Measurements from ENCODE around the gene GPR137B. TPM values are rescaled to one million over a fixed set of nuclear protein-coding genes. Genes with fewer than 3 reads are reported as not detected.
"Not testable (repeated sequence)": the region's sequence is repeated elsewhere in the genome, so short reads cannot be mapped to it uniquely, and the experiment has no call there.

Gene GPR137B
- total RNA-seq, 1 donor from 2014 or later, result 3.8 TPM

GRCh38 chr1:236144446-236145150 lies 2.3 kb downstream of the GPR137B start:
- ATAC-seq, result no peak

GRCh38 chr1:236147068-236147467 lies 4.7 kb downstream of the GPR137B start:
- ATAC-seq, result no peak

- ATAC-seq, result peak; percentile 41
Observed at GRCh38 chr1:236147521-236148469, 5.5 kb downstream of the GPR137B start.

GRCh38 chr1:236148470-236148845 lies 6.1 kb downstream of the GPR137B start:
- ATAC-seq, result no peak

GRCh38 chr1:236149003-236149595 lies 6.8 kb downstream of the GPR137B start:
- ATAC-seq, result no peak

GRCh38 chr1:236149696-236150228 lies 7.4 kb downstream of the GPR137B start:
- no peak for ATAC-seq

GRCh38 chr1:236150311-236150955 lies 8.1 kb downstream of the GPR137B start:
- ATAC-seq, result no peak

GRCh38 chr1:236150986-236151385 lies 8.6 kb downstream of the GPR137B start:
- ATAC-seq, result no peak

- no peak for ATAC-seq
Observed at GRCh38 chr1:236151739-236152424, 9.5 kb downstream of the GPR137B start.

GRCh38 chr1:236154126-236154525 lies 11.8 kb downstream of the GPR137B start:
- no peak for ATAC-seq

GRCh38 chr1:236154671-236155398 lies 12.5 kb downstream of the GPR137B start:
- no peak for ATAC-seq

GRCh38 chr1:236155399-236155767 lies 13.0 kb downstream of the GPR137B start:
- no peak for ATAC-seq

GRCh38 chr1:236155841-236156503 lies 13.6 kb downstream of the GPR137B start:
- ATAC-seq, result no peak

- peak; percentile 69 for ATAC-seq
Observed at GRCh38 chr1:236156512-236157208, 14.3 kb downstream of the GPR137B start.

- ATAC-seq, result not testable (repeated sequence)
Observed at GRCh38 chr1:236158072-236158471, 15.7 kb downstream of the GPR137B start.

GRCh38 chr1:236158719-236159118 lies 16.4 kb downstream of the GPR137B start:
- ATAC-seq, result no peak

- ATAC-seq, result no peak
Observed at GRCh38 chr1:236159704-236160539, 17.6 kb downstream of the GPR137B start.

- no peak for ATAC-seq
Observed at GRCh38 chr1:236160540-236161127, 18.3 kb downstream of the GPR137B start.

- ATAC-seq, result no peak
Observed at GRCh38 chr1:236161230-236161629, 18.9 kb downstream of the GPR137B start.
